Stimulated activated naive CD8-positive, alpha-beta T cell treated with anti-CD3 and anti-CD28 coated beads, Interleukin-15, Interleukin-2, amounts not matched to agents 100 U/mL and 50 U/mL, for 24 hours (primary cell): ENCODE data around the gene ZRANB1.

Source experiments
- ATAC-seq: fragments of 150-1000 bp; cut with Tn5 transposase; one replicate; pipeline ENCODE4 v1.10.0; 2021
- DNase-seq: peaks from one replicate; pipeline ENCODE4 v3.0.0; 2021

Gene ZRANB1

DNA sequence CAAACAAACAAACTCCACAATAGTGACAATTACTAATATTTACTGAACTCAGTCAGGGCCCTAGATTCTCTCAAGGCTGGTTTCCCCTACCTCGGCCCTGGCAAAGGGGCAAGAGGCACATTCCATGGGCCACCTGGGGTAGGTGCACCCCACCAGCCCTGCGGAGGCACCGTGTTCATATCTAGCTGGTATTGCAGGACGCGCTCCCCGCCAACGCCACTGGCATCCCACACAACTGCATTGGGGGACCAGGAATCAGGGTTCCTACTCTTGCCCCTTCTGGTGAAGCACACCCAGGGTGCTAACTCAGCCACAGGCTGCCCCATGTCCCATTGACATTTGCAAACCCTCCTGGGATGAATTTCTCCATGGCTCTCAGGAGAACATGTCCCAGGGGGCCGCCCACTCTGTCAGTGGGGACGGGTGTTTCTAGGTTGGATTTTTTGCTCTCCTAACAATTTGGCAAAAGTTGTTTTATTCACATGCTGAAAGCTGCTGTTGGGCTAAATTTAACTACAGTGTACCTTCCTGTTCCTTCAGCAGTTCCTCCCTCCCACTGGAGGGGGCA is 76.7 kb downstream of the ZRANB1 start:
- no peak for ATAC-seq
- DNase-seq, result no peak

DNA sequence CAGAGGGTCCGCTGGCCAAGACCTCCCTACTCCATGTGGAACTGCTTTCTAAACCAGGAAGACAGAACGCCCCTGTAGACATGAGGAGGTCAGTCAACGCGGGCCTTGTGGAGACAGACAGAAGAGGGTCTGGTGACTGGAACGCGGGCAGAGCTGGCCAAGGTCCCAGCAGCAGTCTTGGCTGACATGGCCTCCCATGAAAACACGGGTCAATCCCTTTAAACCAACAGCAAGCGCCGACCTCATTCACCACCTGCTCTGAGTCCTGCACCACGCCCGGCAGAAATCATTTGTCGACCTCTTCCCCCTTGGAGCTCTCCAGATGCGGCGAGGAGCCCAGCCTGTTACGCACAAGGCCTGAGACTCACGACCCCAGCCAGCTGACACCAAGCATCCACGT is 78.5 kb downstream of the ZRANB1 start:
- DNase-seq, result no peak
- ATAC-seq, result no peak

GRCh38 chr10:125020871-125021270 is 78.9 kb downstream of the ZRANB1 start:
- no peak for ATAC-seq
- DNase-seq, result no peak

DNA sequence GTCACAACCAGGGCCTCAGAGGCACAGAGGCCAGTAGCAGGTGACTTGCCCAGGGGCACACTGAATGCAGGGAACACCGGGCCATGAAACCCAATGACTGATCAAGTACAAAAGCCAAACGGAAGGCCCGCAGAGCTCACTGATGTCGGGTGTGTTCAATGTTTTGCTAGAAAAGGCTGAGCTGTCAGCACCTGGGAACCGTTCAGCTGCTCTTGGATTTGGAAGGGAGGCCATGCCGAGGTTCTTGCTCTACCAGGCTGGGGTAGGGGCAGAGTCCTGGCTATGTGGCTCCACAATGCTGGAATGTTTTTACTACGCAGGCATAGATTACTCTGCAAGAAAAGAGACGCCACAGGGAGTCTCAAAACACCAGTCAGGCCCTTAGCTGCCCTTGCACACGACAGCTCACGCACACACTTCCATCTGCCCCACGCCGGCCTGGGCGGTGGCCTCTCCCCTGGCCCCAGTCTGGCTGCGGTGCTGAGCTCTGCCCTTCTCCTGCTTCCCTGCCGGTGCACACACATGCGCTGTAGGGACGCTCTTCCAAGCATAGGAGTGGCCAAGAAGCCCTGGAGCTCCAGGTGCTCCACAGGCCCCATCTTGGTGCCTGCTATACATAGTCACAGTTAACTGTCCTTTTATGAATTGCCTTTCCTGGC is 79.9 kb downstream of the ZRANB1 start:
- ATAC-seq (no peak), DNase-seq (no peak)

DNA sequence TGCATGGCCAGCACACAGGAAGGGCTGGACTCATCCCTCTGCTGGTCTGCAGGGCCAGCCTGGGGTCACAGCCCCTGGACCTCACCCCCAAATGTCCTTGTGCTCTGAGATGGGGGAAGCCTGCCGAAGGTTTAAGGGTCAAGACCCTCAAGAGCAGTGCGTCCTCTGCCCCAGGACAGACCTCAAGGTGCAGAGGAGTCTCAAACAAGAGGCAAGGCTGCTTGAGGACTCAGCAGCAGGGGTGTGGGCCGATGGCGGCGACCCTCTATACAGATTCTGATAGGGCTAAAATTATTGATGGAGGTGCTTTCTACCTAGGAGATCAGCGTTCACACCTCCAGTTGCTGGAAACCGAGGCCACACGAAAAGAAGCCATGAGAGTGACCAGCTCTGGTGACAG is 80.7 kb downstream of the ZRANB1 start:
- ATAC-seq (no peak), DNase-seq (no peak)

GRCh38 chr10:125023255-125023654 is 81.3 kb downstream of the ZRANB1 start:
- no peak for DNase-seq
- ATAC-seq, result no peak

GRCh38 chr10:125023862-125024496 is 82.1 kb downstream of the ZRANB1 start:
- DNase-seq, result no peak
- ATAC-seq, result no peak

GRCh38 chr10:125024497-125025234 is 82.7 kb downstream of the ZRANB1 start:
- ATAC-seq, result no peak
- DNase-seq, result no peak

GRCh38 chr10:125025341-125025740 is 83.4 kb downstream of the ZRANB1 start:
- DNase-seq, result no peak
- ATAC-seq, result no peak

GRCh38 chr10:125026036-125026931 is 84.4 kb downstream of the ZRANB1 start:
- DNase-seq (no peak), ATAC-seq (no peak)

DNA sequence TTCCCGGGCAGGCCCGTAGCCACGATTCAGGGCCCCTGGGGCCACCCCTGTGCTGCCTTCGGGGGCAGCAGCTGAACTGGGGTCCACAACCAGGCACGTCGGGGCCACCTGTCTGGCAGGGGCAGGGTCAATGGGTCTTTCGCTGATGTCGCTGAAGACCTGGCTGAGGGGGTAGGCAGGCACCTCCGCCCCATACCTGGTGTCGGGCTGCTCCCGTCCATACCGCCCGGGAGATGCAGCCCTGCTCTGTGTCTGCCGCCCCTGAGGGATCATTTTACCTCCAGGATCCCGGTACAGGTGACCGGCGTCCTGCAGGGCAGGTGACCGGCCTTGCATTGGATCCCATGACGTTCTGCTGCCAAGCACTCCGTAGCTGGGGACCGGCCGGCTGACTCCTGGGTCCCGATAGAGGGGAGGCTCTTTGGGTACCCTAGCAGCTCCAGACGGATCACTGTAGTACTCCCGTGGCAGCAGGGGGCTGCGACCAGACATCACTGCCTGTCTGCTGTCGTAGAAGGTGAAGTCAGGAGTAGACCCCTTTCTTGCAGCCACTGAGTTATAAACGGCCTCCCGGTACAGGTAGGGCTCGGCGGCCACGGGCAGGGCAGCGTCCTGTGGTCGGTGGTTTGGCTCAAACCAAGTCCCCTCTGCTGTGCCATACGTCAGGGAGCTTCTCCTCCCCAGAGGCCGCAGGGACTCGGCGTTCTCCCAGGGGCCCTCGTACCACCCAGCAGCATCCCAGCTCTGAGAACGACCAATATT is 85.2 kb downstream of the ZRANB1 start:
- ATAC-seq (no peak), DNase-seq (no peak)

GRCh38 chr10:125027871-125028869 is 86.2 kb downstream of the ZRANB1 start:
- DNase-seq, result no peak
- no peak for ATAC-seq

- no peak for DNase-seq
- no peak for ATAC-seq
These were observed 87.8 kb downstream of the ZRANB1 start for GRCh38 chr10:125029584-125030242.

- DNase-seq, result no peak
- ATAC-seq, result no peak
These were observed 88.8 kb downstream of the ZRANB1 start for GRCh38 chr10:125030567-125031197.

- DNase-seq (no peak), ATAC-seq (no peak)
These were observed 90.6 kb downstream of the ZRANB1 start for GRCh38 chr10:125032474-125033020.

DNA sequence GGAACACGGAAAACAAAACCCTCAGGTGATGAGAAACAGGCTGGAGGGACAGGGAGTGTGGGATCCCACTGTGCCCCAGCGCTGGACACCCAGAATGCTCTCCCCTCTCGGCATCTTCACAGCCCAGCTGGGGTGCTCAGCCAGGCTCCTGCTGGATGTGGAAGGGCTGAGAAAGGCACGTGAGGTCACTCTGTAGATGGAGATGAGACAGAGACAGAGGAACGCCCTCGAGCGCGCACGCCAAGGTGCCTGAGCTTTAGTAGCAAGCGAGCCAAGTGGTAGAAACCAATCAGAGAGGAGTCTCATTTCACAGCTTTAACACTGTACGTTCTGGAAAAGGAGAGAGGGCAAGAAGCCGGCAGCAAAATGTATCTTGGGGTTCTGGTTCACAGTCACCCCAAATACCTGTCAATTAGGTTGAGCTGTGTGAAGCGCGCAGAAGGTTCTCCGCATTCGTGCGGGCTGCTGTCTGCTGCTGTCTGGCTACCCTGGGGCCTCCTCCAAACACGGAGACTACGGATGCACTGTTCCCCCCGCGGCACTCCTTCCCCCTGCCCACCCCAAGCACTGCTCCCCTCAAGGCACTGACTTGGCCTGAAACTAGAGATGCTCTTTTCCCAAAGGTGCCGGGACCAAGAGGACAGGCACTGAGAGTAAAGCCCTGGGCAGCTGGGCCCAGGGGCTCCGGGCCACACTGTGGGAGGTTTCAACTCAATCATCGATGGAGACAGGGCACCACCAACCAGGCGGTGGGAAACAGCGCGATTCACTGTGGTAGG is 91.4 kb downstream of the ZRANB1 start:
- no peak for ATAC-seq
- no peak for DNase-seq

DNA sequence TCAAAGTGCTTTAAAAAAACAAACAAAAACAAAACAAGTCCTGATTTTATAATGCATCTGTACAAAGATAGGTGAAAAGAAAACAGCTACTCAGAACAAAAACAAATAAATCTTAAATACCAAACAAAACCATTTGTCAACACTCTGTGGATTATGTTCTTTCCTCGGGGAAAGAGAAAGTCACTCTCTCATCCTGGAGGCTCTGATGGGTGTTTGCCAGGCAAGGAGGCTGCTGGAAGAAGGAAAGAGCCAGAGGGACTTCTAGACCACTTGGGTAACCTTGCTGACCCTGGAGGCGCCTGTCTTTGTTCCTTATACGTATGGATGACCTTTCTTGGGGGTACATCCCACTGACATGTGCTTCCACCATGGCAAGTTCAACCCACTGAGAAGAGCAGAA is 92.8 kb downstream of the ZRANB1 start:
- ATAC-seq (no peak), DNase-seq (no peak)

- no peak for ATAC-seq
- DNase-seq, result no peak
These were observed 93.2 kb downstream of the ZRANB1 start for GRCh38 chr10:125035136-125035535.
